H9 (cell line): Measurements from ENCODE around the gene CCDC175. TPM values are rescaled to one million over a fixed set of nuclear protein-coding genes. Genes with fewer than 3 reads are reported as not detected.

ENCODE experiments used
- DNase-seq: peaks from one replicate; pipeline ENCODE4 v3.0.0-alpha.2; 2017
- H2AFZ ChIP-seq: one replicate; pipeline ENCODE4 v1.6.1; 2013; ENCODE audit warnings: mild to moderate bottlenecking, low read length, control low read depth, moderate library complexity
- H2AK5ac ChIP-seq: 2 replicates; pipeline ENCODE4 v1.6.1; 2013; ENCODE audit warnings: low read length, control low read depth, mixed read lengths; ENCODE audit not compliant: insufficient read length
- H2BK120ac ChIP-seq: one replicate; pipeline ENCODE4 v1.6.1; 2013; ENCODE audit warnings: low read depth, mild to moderate bottlenecking, low read length, control low read depth, inconsistent platforms; ENCODE audit not compliant: poor library complexity, severe bottlenecking
- H2BK12ac ChIP-seq: 2 replicates; pipeline ENCODE4 v1.6.1; 2013; ENCODE audit warnings: low read length, control low read depth, mixed read lengths, low read depth; ENCODE audit not compliant: insufficient read length
- H2BK15ac ChIP-seq: 2 replicates; pipeline ENCODE4 v1.6.1; 2013; ENCODE audit warnings: low read depth, low read length, control low read depth
- H2BK20ac ChIP-seq: one replicate; pipeline ENCODE4 v1.6.1; 2013; ENCODE audit warnings: low read depth, mild to moderate bottlenecking, low read length, control low read depth, inconsistent platforms; ENCODE audit not compliant: poor library complexity, severe bottlenecking
- H2BK5ac ChIP-seq: 2 replicates; pipeline ENCODE4 v1.6.1; 2013; ENCODE audit warnings: low read length, control low read depth, mixed read lengths; ENCODE audit not compliant: insufficient read length
- H3K14ac ChIP-seq: 2 replicates; pipeline ENCODE4 v1.6.1; 2013; ENCODE audit warnings: low read length, control low read depth; ENCODE audit not compliant: insufficient read depth
- H3K18ac ChIP-seq: 2 replicates; pipeline ENCODE4 v1.6.1; 2013; ENCODE audit warnings: low read depth, mild to moderate bottlenecking, mixed read lengths, low read length, control low read depth; ENCODE audit not compliant: insufficient read length
- H3K23ac ChIP-seq: 2 replicates; pipeline ENCODE4 v1.6.1; 2013; ENCODE audit warnings: low read length, control low read depth, mixed read lengths, low read depth; ENCODE audit not compliant: insufficient read length
- H3K23me2 ChIP-seq: 2 replicates; pipeline ENCODE4 v1.6.1; 2013; ENCODE audit warnings: low read depth, mild to moderate bottlenecking, mixed read lengths, low read length, control low read depth; ENCODE audit not compliant: insufficient read length, poor library complexity, severe bottlenecking
- H3K27ac ChIP-seq: 2 replicates; pipeline ENCODE4 v1.5.1; 2013; ENCODE audit warnings: low read length, control low read depth, mixed read lengths, low read depth; ENCODE audit not compliant: insufficient read length
- H3K27me3 ChIP-seq: 2 replicates; pipeline ENCODE4 v1.6.1; 2013; ENCODE audit warnings: low read length, control low read depth, inconsistent platforms; ENCODE audit not compliant: insufficient read depth
- H3K4ac ChIP-seq: 2 replicates; pipeline ENCODE4 v1.6.1; 2013; ENCODE audit warnings: low read depth, mild to moderate bottlenecking, control low read depth, inconsistent platforms, low read length, moderate library complexity
- H3K4me1 ChIP-seq: 2 replicates; pipeline ENCODE4 v1.6.1; 2013; ENCODE audit warnings: low read length, control low read depth, inconsistent platforms; ENCODE audit not compliant: insufficient read depth
- H3K4me2 ChIP-seq: 2 replicates; pipeline ENCODE4 v1.6.1; 2013; ENCODE audit warnings: low read length, control low read depth, mixed read lengths; ENCODE audit not compliant: insufficient read length, insufficient read depth
- H3K56ac ChIP-seq: 2 replicates; pipeline ENCODE4 v1.6.1; 2013; ENCODE audit warnings: low read depth, mild to moderate bottlenecking, mixed read lengths, low read length, control low read depth; ENCODE audit not compliant: insufficient read length
- H3K79me1 ChIP-seq: 2 replicates; pipeline ENCODE4 v1.6.1; 2013; ENCODE audit warnings: low read depth, mild to moderate bottlenecking, moderate library complexity, low read length, control low read depth, inconsistent platforms; ENCODE audit not compliant: insufficient read depth, poor library complexity, severe bottlenecking
- H3K79me2 ChIP-seq: 2 replicates; pipeline ENCODE4 v1.6.1; 2013; ENCODE audit warnings: low read length, control low read depth, inconsistent platforms; ENCODE audit not compliant: insufficient read depth
- H3K9ac ChIP-seq: 2 replicates; pipeline ENCODE4 v1.6.1; 2013; ENCODE audit warnings: low read length, control low read depth, mixed read lengths; ENCODE audit not compliant: insufficient read length; ENCODE audit errors: extremely low read depth
- H3K9me3 ChIP-seq: one replicate; pipeline ENCODE4 v1.6.1; 2013; ENCODE audit warnings: low read depth, low read length, inconsistent platforms; ENCODE audit not compliant: control insufficient read depth
- H3T11ph ChIP-seq: one replicate; pipeline ENCODE4 v1.6.1; 2013; ENCODE audit warnings: mild to moderate bottlenecking, low read length, control low read depth, inconsistent platforms
- H4K20me1 ChIP-seq: one replicate; pipeline ENCODE4 v1.6.1; 2013; ENCODE audit not compliant: control insufficient read depth, insufficient read length, insufficient read depth
- H4K5ac ChIP-seq: 2 replicates; pipeline ENCODE4 v1.6.1; 2013; ENCODE audit warnings: low read depth, mild to moderate bottlenecking, mixed read lengths, low read length, control low read depth; ENCODE audit not compliant: insufficient read length
- H4K8ac ChIP-seq: replicated peaks from 2 replicates; pipeline ENCODE4 v1.6.1; 2013; ENCODE audit warnings: low read length, control low read depth, mixed read lengths, low read depth; ENCODE audit not compliant: insufficient read length
- H4K91ac ChIP-seq: 2 replicates; pipeline ENCODE4 v1.6.1; 2013; ENCODE audit warnings: low read depth, mild to moderate bottlenecking, moderate library complexity, mixed read lengths, low read length, control low read depth; ENCODE audit not compliant: insufficient read length
- H3K27ac Mint-ChIP-seq, 3 experiments: 2 replicates in 2 of 3; 3 replicates in 1 of 3; pipeline ENCODE4 v1.8.0; 2020 to 2021; ENCODE audit warnings: mixed read lengths in 3 of 3, mild to moderate bottlenecking in 1 of 3, moderate library complexity in 1 of 3
- H3K27me3 Mint-ChIP-seq: 2 replicates; pipeline ENCODE4 v1.8.0; 2021; ENCODE audit warnings: low read depth, mild to moderate bottlenecking, moderate library complexity, mixed read lengths
- H3K36me3 Mint-ChIP-seq, 3 experiments: 2 replicates in 2 of 3; 3 replicates in 1 of 3; pipeline ENCODE4 v1.8.0; 2020 to 2021; ENCODE audit warnings: low read depth in 3 of 3, mixed read lengths in 3 of 3; ENCODE audit not compliant: insufficient read depth in 1 of 3
- H3K4me1 Mint-ChIP-seq, 2 experiments: 2 replicates each; pipeline ENCODE4 v1.8.0; 2020; ENCODE audit warnings: mixed read lengths in 2 of 2
- H3K4me3 Mint-ChIP-seq, 2 experiments: 2 replicates in 1 of 2; 3 replicates in 1 of 2; pipeline ENCODE4 v1.8.0; 2020 to 2021; ENCODE audit warnings: mild to moderate bottlenecking in 2 of 2, mixed read lengths in 2 of 2, moderate library complexity in 1 of 2
- H3K9me3 Mint-ChIP-seq, 2 experiments: 2 replicates in 1 of 2; 3 replicates in 1 of 2; pipeline ENCODE4 v1.8.0; 2020; ENCODE audit warnings: mild to moderate bottlenecking in 2 of 2, mixed read lengths in 2 of 2, moderate library complexity in 1 of 2
- WGBS: extraction: QIAGEN DNeasy Blood & Tissue Kit; methylation state at CpG from one replicate; pipeline ENCODE4 v1.1.7; 2013; ENCODE audit warnings: missing lambda C conversion rate, low lambda C conversion rate, mixed read lengths; ENCODE audit not compliant: insufficient read length; ENCODE audit errors: extremely low coverage; 5-methylcytosine and 5-hydroxymethylcytosine counted together
- total RNA-seq: library from RNA; stranded (reverse); gene quantifications from 2 replicates; pipeline ENCODE4 v1.2.1, GENCODE V29; 2021
- TF ChIP-seq, protein P1 (sequence below): fragments of 200-600 bp; sonication (generic); conservative IDR thresholded peaks from 3 replicates; pipeline ENCODE4 v1.8.0; 2021; ENCODE audit warnings: antibody characterized with exemption, mild to moderate bottlenecking

Gene CCDC175
- total RNA-seq, 1 experiment from 2014 or later: 0.09 TPM

DNA sequence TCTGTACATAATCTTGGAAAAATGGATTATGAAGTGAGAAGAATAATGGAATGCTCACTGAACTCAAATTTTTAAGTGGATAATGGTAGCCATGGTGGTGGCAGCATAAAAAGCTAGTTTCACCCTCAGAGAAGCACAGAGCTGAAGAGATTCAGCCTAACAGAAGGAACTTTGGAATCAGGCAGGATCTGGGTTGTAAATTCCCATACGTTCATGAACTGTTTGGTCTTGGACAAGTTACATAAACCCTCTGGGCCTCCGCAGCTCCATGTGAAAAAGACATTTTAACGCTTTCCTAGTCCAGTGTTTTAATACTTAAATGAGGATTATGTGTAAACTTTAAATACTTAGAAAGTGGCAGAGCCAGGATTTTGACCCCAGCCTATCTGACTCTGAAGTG is 65.6 kb downstream of the CCDC175 start:
- Histone ChIP-seq H3K18ac (no peak overlapping the region), H3K4me2 (no peak overlapping the region), H2AFZ (no peak overlapping the region), H3K27me3 (no peaks in the 10 kb centered on the region), H4K5ac (no peak overlapping the region), H2BK20ac (no peak overlapping the region), H4K91ac (no peak overlapping the region), H4K8ac (no peak overlapping the region), H3K9me3 (no peaks in the 10 kb centered on the region), H3K23me2 (no peaks in the 10 kb centered on the region), H3K27ac (no peak overlapping the region), H3K56ac (no peak overlapping the region), H3K23ac (no peak overlapping the region), H3K4me1 (no peaks in the 10 kb centered on the region), H3K14ac (no peak overlapping the region), H2BK12ac (no peak overlapping the region), H3K79me1 (no peaks in the 10 kb centered on the region), H3K9ac (no peak overlapping the region), H2AK5ac (no peak overlapping the region), H2BK5ac (no peak overlapping the region), H2BK15ac (no peak overlapping the region), H3T11ph (no peak overlapping the region), H4K20me1 (no peaks in the 10 kb centered on the region), H3K79me2 (no peaks in the 10 kb centered on the region), H3K4ac (no peak overlapping the region), H2BK120ac (no peak overlapping the region)
- peaks cover 17 to 18% of the 10 kb centered on the region in 2 experiments for H3K4me1 Mint-ChIP-seq
- peaks cover 3 to 23% (median 15%) of the 10 kb centered on the region in 3 experiments for H3K36me3 Mint-ChIP-seq
- no peak for DNase-seq
- WGBS: no CpG with 5 or more reads among the region's 3 CpGs
- H3K27me3 Mint-ChIP-seq: peaks cover 3% of the 10 kb centered on the region; the same call in 1 of the 2 replicates
- no peak overlapping the region; a peak in 1 of 7 replicates for H3K27ac Mint-ChIP-seq
- TF ChIP-seq, protein P1, sequence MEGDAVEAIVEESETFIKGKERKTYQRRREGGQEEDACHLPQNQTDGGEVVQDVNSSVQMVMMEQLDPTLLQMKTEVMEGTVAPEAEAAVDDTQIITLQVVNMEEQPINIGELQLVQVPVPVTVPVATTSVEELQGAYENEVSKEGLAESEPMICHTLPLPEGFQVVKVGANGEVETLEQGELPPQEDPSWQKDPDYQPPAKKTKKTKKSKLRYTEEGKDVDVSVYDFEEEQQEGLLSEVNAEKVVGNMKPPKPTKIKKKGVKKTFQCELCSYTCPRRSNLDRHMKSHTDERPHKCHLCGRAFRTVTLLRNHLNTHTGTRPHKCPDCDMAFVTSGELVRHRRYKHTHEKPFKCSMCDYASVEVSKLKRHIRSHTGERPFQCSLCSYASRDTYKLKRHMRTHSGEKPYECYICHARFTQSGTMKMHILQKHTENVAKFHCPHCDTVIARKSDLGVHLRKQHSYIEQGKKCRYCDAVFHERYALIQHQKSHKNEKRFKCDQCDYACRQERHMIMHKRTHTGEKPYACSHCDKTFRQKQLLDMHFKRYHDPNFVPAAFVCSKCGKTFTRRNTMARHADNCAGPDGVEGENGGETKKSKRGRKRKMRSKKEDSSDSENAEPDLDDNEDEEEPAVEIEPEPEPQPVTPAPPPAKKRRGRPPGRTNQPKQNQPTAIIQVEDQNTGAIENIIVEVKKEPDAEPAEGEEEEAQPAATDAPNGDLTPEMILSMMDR: no peak
- peaks cover 13 to 23% of the 10 kb centered on the region in 2 experiments for H3K9me3 Mint-ChIP-seq
- no peak overlapping the region for H3K4me3 Mint-ChIP-seq
